Measurements from ENCODE around the gene HNRNPD. TPM values are rescaled to one million over a fixed set of nuclear protein-coding genes. Genes with fewer than 3 reads are reported as not detected.

HNRNPD gene
- total RNA-seq, 2 experiments from 2014 or later: 505 to 510 TPM

Other genes starting within 250 kb of the HNRNPD start
- 100 to 1,000 TPM; 308 to 345 TPM for gene HNRNPDL, start 56.5 kb upstream of the HNRNPD start, total RNA-seq
- gene ENOPH1, start 56.6 kb upstream of the HNRNPD start, total RNA-seq: 10 to 100 TPM; 60.1 to 81.8 TPM
- gene TMEM150C, start 188.0 kb upstream of the HNRNPD start, total RNA-seq: not detected

Data from activated CD4-positive, alpha-beta T cell treated with anti-CD3 and anti-CD28 coated beads for 36 hours (primary cell).